ENCODE results near the gene TNFRSF8.

The TNFRSF8 gene

GRCh38 chr1:12166834-12167492, 103.9 kb downstream of the TNFRSF8 start, which contains the start of gene TNFRSF1B:
Gene TNFRSF1B, plus strand, starts transcription at chr1:12166991. Its CDS starts 101 bp downstream, at chr1:12167092.
- Histone ChIP-seq H3K9me3 (ENCODE audit: control insufficient read depth in 2 of 2, low read length in 2 of 2) (no peaks in the 10 kb centered on the region), H3K4me3 (ENCODE audit: low read length in 2 of 2) (peak within 1 kb of the TSS; percentile 71 to 73), H3K36me3 (ENCODE audit: control insufficient read depth in 2 of 2, insufficient read depth in 2 of 2, low read length in 2 of 2) (no peaks in the 10 kb centered on the region), H3K27ac (ENCODE audit: low read depth in 2 of 2, low read length in 2 of 2) (peak within 1 kb of the TSS; percentile 70 to 81), H3K27me3 (ENCODE audit: control insufficient read depth in 2 of 2, insufficient read depth in 2 of 2, low read length in 2 of 2) (no peaks in the 10 kb centered on the region), H3K4me1 (ENCODE audit: control insufficient read depth in 2 of 2, insufficient read depth in 2 of 2, low read length in 2 of 2) (peaks cover 18 to 20% of the 10 kb centered on the region in 2 donors), H3K9ac (ENCODE audit: low read depth in 1 of 2, low read length in 2 of 2) (peak within 1 kb of the TSS; percentile 43 to 82)

GRCh38 chr1:12167493-12168429, 104.7 kb downstream of the TNFRSF8 start:
- Histone ChIP-seq H3K4me1 (ENCODE audit: control insufficient read depth in 2 of 2, insufficient read depth in 2 of 2, low read length in 2 of 2) (peaks cover 10 to 17% of the 10 kb centered on the region in 2 donors), H3K36me3 (ENCODE audit: control insufficient read depth in 2 of 2, insufficient read depth in 2 of 2, low read length in 2 of 2) (no peaks in the 10 kb centered on the region), H3K27me3 (ENCODE audit: control insufficient read depth in 2 of 2, insufficient read depth in 2 of 2, low read length in 2 of 2) (no peaks in the 10 kb centered on the region), H3K9me3 (ENCODE audit: control insufficient read depth in 2 of 2, low read length in 2 of 2) (no peaks in the 10 kb centered on the region), H3K27ac (ENCODE audit: low read depth in 2 of 2, low read length in 2 of 2) (peak overlapping the region; percentile 70 to 81), H3K9ac (ENCODE audit: low read depth in 1 of 2, low read length in 2 of 2) (peak overlapping the region; percentile 43 to 82), H3K4me3 (ENCODE audit: low read length in 2 of 2) (peak overlapping the region; percentile 71 to 73)

GRCh38 chr1:12168451-12169160, 105.5 kb downstream of the TNFRSF8 start:
- H3K27me3 ChIP-seq (ENCODE audit: control insufficient read depth in 2 of 2, insufficient read depth in 2 of 2, low read length in 2 of 2): no peaks in the 10 kb centered on the region
- no peaks in the 10 kb centered on the region for H3K9me3 ChIP-seq (ENCODE audit: control insufficient read depth in 2 of 2, low read length in 2 of 2)
- peak overlapping the region; percentile 47 to 82 for H3K9ac ChIP-seq (ENCODE audit: low read depth in 1 of 2, low read length in 2 of 2)
- peak overlapping the region; percentile 70 to 81 for H3K27ac ChIP-seq (ENCODE audit: low read depth in 2 of 2, low read length in 2 of 2)
- peak overlapping the region; percentile 71 to 73 for H3K4me3 ChIP-seq (ENCODE audit: low read length in 2 of 2)
- no peaks in the 10 kb centered on the region for H3K36me3 ChIP-seq (ENCODE audit: control insufficient read depth in 2 of 2, insufficient read depth in 2 of 2, low read length in 2 of 2)
- H3K4me1 ChIP-seq (ENCODE audit: control insufficient read depth in 2 of 2, insufficient read depth in 2 of 2, low read length in 2 of 2): peaks cover 7 to 16% of the 10 kb centered on the region in 2 donors

- Histone ChIP-seq H3K27me3 (ENCODE audit: control insufficient read depth in 2 of 2, insufficient read depth in 2 of 2, low read length in 2 of 2) (no peaks in the 10 kb centered on the region), H3K9me3 (ENCODE audit: control insufficient read depth in 2 of 2, low read length in 2 of 2) (no peaks in the 10 kb centered on the region), H3K4me1 (ENCODE audit: control insufficient read depth in 2 of 2, insufficient read depth in 2 of 2, low read length in 2 of 2) (peaks cover 11 to 19% of the 10 kb centered on the region in 2 donors), H3K27ac (ENCODE audit: low read depth in 2 of 2, low read length in 2 of 2) (peak overlapping the region in 1 of 2 donors; percentile 14), H3K36me3 (ENCODE audit: control insufficient read depth in 2 of 2, insufficient read depth in 2 of 2, low read length in 2 of 2) (no peaks in the 10 kb centered on the region), H3K9ac (ENCODE audit: low read depth in 1 of 2, low read length in 2 of 2) (no peak overlapping the region), H3K4me3 (ENCODE audit: low read length in 2 of 2) (peak overlapping the region in 1 of 2 donors; percentile 31)
Measured at GRCh38 chr1:12169442-12170135, 106.5 kb downstream of the TNFRSF8 start.

- H3K27me3 ChIP-seq (ENCODE audit: control insufficient read depth in 2 of 2, insufficient read depth in 2 of 2, low read length in 2 of 2): no peaks in the 10 kb centered on the region
- no peaks in the 10 kb centered on the region for H3K9me3 ChIP-seq (ENCODE audit: control insufficient read depth in 2 of 2, low read length in 2 of 2)
- peak overlapping the region in 1 of 2 donors; percentile 14 for H3K27ac ChIP-seq (ENCODE audit: low read depth in 2 of 2, low read length in 2 of 2)
- H3K4me1 ChIP-seq (ENCODE audit: control insufficient read depth in 2 of 2, insufficient read depth in 2 of 2, low read length in 2 of 2): peaks cover 14 to 23% of the 10 kb centered on the region in 2 donors
- no peak overlapping the region for H3K4me3 ChIP-seq (ENCODE audit: low read length in 2 of 2)
- no peaks in the 10 kb centered on the region for H3K36me3 ChIP-seq (ENCODE audit: control insufficient read depth in 2 of 2, insufficient read depth in 2 of 2, low read length in 2 of 2)
- no peak overlapping the region for H3K9ac ChIP-seq (ENCODE audit: low read depth in 1 of 2, low read length in 2 of 2)
Measured at GRCh38 chr1:12170263-12170671, 107.2 kb downstream of the TNFRSF8 start.

- Histone ChIP-seq H3K4me3 (ENCODE audit: low read length in 2 of 2) (no peak overlapping the region), H3K27ac (ENCODE audit: low read depth in 2 of 2, low read length in 2 of 2) (peak overlapping the region in 1 of 2 donors; percentile 77), H3K36me3 (ENCODE audit: control insufficient read depth in 2 of 2, insufficient read depth in 2 of 2, low read length in 2 of 2) (no peaks in the 10 kb centered on the region), H3K27me3 (ENCODE audit: control insufficient read depth in 2 of 2, insufficient read depth in 2 of 2, low read length in 2 of 2) (no peaks in the 10 kb centered on the region), H3K9me3 (ENCODE audit: control insufficient read depth in 2 of 2, low read length in 2 of 2) (no peaks in the 10 kb centered on the region), H3K9ac (ENCODE audit: low read depth in 1 of 2, low read length in 2 of 2) (no peak overlapping the region), H3K4me1 (ENCODE audit: control insufficient read depth in 2 of 2, insufficient read depth in 2 of 2, low read length in 2 of 2) (peaks cover 15 to 23% of the 10 kb centered on the region in 2 donors)
Measured at GRCh38 chr1:12171206-12172041, 108.3 kb downstream of the TNFRSF8 start.

- H3K4me1 ChIP-seq (ENCODE audit: control insufficient read depth in 2 of 2, insufficient read depth in 2 of 2, low read length in 2 of 2): peaks cover 15 to 26% of the 10 kb centered on the region in 2 donors
- H3K4me3 ChIP-seq (ENCODE audit: low read length in 2 of 2): no peak overlapping the region
- H3K27me3 ChIP-seq (ENCODE audit: control insufficient read depth in 2 of 2, insufficient read depth in 2 of 2, low read length in 2 of 2): no peaks in the 10 kb centered on the region
- no peaks in the 10 kb centered on the region for H3K36me3 ChIP-seq (ENCODE audit: control insufficient read depth in 2 of 2, insufficient read depth in 2 of 2, low read length in 2 of 2)
- no peak overlapping the region for H3K9ac ChIP-seq (ENCODE audit: low read depth in 1 of 2, low read length in 2 of 2)
- no peaks in the 10 kb centered on the region for H3K9me3 ChIP-seq (ENCODE audit: control insufficient read depth in 2 of 2, low read length in 2 of 2)
- H3K27ac ChIP-seq (ENCODE audit: low read depth in 2 of 2, low read length in 2 of 2): peak overlapping the region; percentile 31 to 77
Measured at GRCh38 chr1:12172042-12172851, 109.1 kb downstream of the TNFRSF8 start.

- H3K36me3 ChIP-seq (ENCODE audit: control insufficient read depth in 2 of 2, insufficient read depth in 2 of 2, low read length in 2 of 2): no peaks in the 10 kb centered on the region
- no peaks in the 10 kb centered on the region for H3K9me3 ChIP-seq (ENCODE audit: control insufficient read depth in 2 of 2, low read length in 2 of 2)
- peak overlapping the region in 1 of 2 donors; percentile 41 for H3K9ac ChIP-seq (ENCODE audit: low read depth in 1 of 2, low read length in 2 of 2)
- peak overlapping the region in 1 of 2 donors; percentile 31 for H3K4me3 ChIP-seq (ENCODE audit: low read length in 2 of 2)
- H3K4me1 ChIP-seq (ENCODE audit: control insufficient read depth in 2 of 2, insufficient read depth in 2 of 2, low read length in 2 of 2): peaks cover 19 to 29% of the 10 kb centered on the region in 2 donors
- peak overlapping the region; percentile 58 to 77 for H3K27ac ChIP-seq (ENCODE audit: low read depth in 2 of 2, low read length in 2 of 2)
- H3K27me3 ChIP-seq (ENCODE audit: control insufficient read depth in 2 of 2, insufficient read depth in 2 of 2, low read length in 2 of 2): no peaks in the 10 kb centered on the region
Measured at GRCh38 chr1:12173041-12173509, 110.0 kb downstream of the TNFRSF8 start.

All from mucosa of rectum (tissue), 2 donors.